Upper lobe of left lung (tissue), 4 donors: Measurements from ENCODE around the gene SERPINA7.

Source experiments
- CTCF ChIP-seq, 6 experiments: fragments of 450-650 bp in 4 of 6; fragments of 200-600 bp in 2 of 6; sonication (generic) in 2 of 6; IDR thresholded peaks; one replicate each; pipeline ENCODE4 v1.5.1; 2016 to 2019; ENCODE audit warnings: antibody characterized with exemption in 6 of 6
- POLR2A ChIP-seq, 4 donors: fragments of 450-650 bp; IDR thresholded peaks; one replicate each; pipeline ENCODE4 v1.5.1; 2016 to 2017; ENCODE audit warnings: antibody characterized with exemption in 4 of 4, mild to moderate bottlenecking in 2 of 4

- TF ChIP-seq CTCF (IDR thresholded peaks at IDR 0.05) (no peak), POLR2A (IDR thresholded peaks at IDR 0.05) (no peak)
Measured at GRCh38 chrX:106037835-106038473, 573 bp downstream of the SERPINA7 start.
